Fibroblast of skin of abdomen (primary cell): ENCODE measurements around the gene CHRM1.
"Not testable (repeated sequence)": the region's sequence is repeated elsewhere in the genome, so short reads cannot be mapped to it uniquely, and the experiment has no call there.

Experiments
- DNase-seq: peaks from one replicate; pipeline ENCODE4 v3.0.0-alpha.2; 2013

CHRM1 gene

DNA sequence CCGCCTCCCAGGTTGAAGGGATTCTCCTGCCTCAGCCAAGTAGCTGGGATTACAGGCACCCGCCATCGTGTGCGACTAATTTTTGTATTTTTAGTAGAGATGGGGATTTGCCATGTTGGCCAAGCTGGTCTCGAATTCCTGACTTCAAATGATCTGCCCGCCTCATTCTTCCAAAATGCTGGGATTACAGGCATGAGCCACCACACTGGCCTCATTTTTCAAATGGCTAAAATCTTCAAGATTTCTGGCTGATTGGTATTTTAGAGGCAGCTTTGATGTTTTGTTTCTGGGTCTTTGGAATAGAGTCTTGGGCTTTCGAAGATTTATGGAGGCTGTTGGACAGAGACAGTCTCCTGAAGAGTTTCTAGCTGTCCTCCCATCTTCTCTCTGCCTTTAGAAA is 46.3 kb downstream of the CHRM1 start:
- DNase-seq = no peak

GRCh38 chr11:62865635-62866034 is 55.5 kb downstream of the CHRM1 start:
- DNase-seq = no peak

- DNase-seq = no peak
These were observed 57.4 kb downstream of the CHRM1 start for GRCh38 chr11:62863687-62864335.

GRCh38 chr11:62861564-62862192 is 59.5 kb downstream of the CHRM1 start:
- DNase-seq = not testable (repeated sequence)

DNA sequence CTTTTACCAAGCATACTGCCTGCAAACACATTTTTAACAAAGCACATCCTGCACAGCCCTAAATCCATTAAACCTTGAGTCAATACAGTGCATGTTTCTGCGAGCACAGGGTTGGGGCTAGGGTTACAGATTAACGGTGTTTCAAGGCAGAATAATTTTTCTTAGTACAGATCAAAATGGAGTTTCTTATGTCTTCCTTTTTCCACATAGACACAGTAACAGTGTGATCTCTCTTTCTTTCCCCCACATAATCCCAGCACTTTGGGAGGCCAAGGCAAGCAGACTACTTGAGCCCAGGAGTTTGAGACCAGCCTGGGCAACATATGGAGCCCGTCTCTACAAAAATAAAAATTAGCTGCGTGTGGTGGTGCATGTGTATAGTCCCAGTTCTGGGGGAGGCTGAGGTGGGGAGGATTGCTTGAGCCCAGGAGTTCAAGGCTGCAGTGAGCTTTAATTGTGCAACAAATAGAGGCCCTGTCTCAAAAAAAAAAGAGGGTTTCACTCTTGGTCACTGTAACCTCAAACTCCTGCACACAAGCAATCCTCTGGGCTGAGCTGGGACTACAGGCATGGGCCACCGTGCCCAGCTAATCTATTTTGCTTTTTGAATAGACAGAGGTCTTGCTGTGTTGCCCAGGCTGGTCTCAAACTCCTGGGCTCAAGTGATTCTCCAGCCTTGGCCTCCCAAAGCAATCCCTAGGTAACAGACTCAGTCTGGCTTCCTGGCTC is 60.2 kb downstream of the CHRM1 start:
- DNase-seq = no peak

- not testable (repeated sequence) for DNase-seq
These were observed 61.9 kb downstream of the CHRM1 start for GRCh38 chr11:62859281-62859703.
